ENCODE data around the gene AGBL3.

DNA sequence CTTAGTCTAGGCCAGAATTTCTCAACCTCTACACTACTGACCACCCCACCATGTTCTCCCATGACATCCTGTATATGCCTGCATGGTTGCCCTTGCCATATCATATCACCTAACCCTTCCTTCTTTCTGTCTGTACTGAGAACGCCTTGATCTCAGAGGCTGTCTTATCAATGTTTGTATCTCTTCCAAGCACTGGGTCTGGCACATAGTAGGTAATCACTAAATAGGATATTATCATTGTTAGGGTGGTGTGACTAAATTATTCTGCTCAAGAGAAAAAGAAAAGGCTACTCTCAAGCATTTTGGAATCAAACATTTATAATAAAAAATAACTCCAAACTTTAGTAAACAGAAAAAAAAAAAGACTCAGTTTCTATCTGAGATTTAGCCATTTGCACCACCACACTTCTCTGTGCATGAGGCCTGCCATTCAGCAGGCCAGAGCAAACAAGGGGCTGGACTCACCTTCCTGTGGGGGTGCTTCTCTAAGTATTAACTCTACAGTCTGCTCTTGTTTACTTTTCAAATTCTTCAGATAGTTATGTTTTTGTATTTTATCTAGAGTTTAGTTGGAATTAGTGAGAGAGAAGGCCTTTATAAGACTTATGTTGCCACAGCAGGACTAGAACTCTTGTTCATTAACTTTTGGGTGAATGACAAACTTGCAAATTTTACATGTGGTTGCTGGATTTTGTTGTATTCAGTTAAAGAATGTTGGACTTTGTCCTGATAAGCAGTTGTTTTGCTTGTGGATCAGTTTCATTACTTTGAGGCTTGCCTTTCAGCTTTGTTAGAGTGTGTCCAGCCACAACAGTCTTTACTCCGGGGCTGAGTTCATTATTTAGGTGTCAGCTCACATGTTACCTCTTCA lies 5.4 kb downstream of the AGBL3 start:
- TF ChIP-seq CTCF (conservative IDR thresholded peaks at IDR 0.05 in 1 of 2, IDR thresholded peaks at IDR 0.05 in 1 of 2; ENCODE audit: extremely low read depth in 1 of 2, insufficient read depth in 1 of 2, low read depth in 1 of 2, low read length in 2 of 2) (no peak), EZH2 (IDR thresholded peaks at IDR 0.05; ENCODE audit: borderline replicate concordance, low read length) (no peak)
